ENCODE measurements around the gene CFAP46.
A peak's percentile ranks its signal among the peaks of the same experiment; 100 is the strongest.
"Not testable (repeated sequence)": the region's sequence is repeated elsewhere in the genome, so short reads cannot be mapped to it uniquely, and the experiment has no call there.

Gene CFAP46

DNA sequence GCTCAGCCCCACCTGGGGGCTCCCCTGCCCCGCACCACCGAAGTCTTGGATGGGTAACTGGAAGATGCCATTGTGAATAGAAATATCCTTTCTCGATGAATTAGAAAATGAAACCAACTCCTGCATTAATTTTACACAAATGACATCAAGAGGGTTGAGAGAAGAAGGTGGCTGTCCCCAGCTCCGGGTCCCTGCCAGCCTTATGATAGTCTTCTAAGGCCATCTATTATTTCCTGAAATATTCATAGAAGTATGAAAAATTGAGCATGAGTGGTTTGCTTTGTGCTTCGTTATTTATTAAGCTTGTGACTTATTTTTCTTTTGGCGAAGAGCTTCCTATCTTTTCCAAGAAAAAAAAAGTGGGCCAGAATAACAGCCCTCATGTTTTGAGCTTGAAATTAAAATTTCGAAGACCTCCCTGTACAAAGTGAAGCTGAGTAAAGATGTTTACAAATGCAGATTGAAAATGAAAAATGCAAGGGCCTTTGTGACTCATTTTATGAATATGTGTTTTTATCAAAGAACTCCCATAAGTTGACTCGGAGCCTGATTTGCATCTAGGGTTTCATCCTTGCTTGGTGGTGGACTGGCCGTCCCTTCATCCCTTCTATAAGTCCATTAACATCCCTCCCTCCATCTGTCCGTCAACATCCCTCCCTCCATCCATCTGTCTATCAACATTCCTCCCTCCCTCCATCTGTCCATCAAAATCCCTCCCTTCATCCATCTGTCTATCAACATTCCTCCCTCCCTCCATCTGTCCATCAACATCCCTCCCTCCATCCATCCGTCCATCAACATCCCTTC lies 20.5 kb upstream of the CFAP46 start:
- no peak for DNase-seq (ENCODE audit: low spot score)

DNA sequence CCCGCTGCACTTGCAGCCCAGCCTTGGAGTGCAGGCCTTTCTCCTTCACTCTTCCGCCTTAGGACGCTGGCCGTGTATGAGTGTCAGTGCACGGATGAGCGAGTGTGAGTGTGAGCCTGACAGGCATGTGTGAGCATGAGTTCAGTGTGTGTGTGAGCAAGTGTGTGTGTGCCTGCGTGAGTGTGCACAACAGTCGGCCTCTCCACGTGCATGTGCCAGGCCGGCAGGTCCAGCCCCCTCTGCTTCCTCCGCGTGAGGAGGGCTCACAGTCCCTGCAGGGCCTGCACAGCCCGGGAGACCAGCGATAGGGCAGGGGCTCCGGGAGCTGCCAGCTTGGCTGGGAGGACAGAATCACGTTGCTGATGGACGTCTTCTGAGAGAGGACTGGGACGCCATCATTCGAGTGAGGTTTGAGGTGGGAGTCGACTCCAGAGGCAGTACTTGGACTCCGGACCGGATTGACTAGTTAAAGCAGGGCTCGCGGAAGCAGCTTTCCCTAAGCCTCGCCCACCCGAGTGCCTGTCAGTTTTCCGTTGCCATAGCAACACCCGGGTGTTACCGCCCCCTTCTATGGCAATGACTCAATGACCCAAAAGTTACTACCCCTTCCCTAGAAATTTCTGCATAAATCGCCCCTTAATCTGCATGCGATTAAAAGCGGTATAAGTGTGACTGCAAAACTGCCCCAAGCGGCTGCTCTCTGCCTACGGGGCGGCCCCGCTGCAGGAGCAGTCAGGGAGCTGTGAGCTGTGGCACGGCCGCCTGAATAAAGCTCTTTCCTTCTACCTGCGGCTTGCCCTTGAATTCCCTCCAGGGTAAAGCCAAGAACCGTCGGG lies 19.6 kb upstream of the CFAP46 start:
- DNase-seq (ENCODE audit: low spot score), result peak; percentile 16

DNA sequence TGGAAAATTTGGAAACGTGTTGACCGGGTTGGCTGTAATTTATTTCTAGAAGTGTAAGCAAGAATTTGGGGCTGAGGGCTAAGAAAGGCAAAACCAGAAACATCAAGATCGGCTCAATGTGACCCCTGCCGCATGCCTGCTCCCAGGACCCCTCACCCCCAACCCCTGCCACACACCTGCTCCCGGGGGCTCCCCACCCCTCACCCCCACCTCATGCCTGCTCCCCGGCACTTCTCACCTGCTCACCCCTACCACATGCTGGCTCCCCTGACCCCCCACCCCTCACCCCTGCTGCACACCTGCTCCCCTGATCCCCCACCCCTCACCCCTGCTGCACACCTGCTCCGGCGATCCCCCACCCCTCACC lies 19.0 kb upstream of the CFAP46 start:
- no peak for DNase-seq (ENCODE audit: low spot score)

DNA sequence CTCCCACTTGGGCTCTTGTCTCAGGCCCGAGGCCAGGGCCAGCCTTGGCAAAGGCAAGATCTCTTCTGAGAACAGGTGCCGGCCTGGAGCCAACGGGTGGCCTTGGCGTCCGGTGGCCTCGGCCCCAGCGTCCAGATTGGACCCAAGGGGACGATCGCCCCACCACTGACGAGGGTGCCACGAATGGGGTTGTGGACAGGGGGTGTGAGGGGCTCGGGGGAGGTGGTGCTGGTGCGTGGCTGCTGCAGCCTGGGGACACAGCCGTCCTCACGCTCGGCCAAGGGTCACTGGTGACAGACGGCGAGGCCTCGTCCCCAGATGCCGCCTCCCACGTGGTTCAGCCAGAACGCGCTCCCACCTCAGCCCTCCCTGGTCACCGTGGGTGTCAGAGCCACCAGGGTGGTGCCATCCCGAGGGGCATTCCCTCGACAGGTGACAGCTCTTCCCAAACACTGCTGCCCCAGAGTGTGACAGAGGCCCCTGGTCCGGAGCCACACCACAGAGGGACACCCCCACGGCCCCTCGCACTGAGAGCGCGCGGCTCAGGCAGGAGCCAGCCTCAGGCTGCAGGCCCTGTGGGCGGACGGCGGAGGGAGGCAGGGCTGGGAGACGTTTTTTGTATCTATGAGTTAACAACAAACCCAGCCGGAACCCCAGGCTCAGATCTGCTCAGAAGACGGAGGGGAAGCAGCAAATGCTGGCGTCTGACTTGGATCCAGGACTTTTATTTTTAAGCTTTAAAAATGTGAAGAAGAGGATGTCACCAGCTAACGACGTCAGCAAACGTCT lies 18.5 kb upstream of the CFAP46 start:
- DNase-seq (ENCODE audit: low spot score), result no peak

DNA sequence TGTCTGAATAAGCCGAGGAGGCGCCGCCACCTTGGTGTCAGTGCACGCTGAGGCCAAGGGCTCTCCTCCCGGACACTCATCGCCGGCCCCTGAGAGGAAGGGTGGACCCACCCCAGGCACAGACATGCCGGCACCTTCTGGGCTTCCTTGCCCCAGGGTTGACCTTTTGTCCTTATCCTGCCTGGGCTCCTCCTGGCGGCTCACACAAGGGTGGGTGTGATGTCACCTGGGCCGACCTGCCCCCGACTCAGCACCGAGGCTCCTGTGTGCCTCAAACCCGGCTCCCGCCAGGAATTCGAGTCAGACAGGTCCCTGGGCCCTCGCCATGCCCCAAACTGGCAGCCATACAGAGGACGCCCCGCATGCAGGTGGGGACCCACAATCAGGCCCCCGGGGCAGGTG lies 17.7 kb upstream of the CFAP46 start:
- DNase-seq (ENCODE audit: low spot score), result no peak

DNA sequence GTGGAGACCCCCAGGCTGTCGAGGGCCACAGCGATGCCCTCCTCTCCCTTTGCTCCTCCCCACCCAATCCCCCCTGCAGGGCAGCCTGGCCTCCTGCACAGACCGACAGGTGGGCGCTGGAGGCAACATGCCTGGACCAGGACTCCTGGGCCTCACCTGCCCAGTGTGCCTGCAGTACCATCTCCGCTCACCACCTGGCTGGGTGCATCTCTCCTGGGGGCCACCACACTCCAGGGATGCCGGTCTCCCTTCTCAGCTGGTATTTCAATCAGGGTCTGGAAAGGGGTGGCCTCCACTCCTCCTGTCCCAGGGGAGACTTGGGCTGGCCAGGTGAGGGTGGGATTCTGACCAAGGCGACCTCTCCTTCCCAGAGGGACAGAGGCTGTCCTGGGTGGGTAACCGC lies 17.2 kb upstream of the CFAP46 start:
- DNase-seq (ENCODE audit: low spot score), result no peak

DNA sequence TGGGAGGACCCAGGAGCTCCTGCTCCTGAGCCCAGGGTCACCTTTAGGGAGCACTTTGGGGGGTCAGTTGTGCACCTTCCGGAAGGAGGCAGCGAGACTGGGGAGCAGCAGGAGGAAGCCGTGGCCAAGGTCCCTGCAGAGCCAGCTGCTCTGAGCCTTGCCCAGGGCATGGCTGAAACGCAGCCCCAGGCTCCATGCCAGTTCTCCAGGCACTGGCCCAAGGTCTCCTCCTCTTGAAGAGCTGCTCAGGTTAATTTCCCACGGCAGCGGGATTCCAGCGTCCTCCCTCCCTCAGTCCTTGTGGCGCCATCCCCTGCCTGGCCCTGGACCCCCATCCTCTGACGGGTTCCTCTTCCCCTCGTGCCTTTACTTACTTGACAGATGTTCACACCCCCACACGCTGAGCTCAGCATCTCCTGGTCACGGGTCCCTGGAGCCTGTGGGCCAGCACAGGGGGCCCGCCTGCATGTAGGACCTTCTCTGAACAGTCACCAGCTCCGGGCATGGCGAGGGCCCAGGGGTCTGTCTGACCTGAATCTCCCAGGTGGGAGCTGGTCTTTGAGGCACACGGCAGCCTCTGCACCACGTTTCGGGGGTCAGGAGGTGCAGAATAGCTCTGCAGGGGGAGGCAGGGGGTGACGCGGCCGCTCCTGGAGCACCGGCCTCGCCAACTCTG lies 16.7 kb upstream of the CFAP46 start:
- DNase-seq (ENCODE audit: low spot score), result no peak

DNA sequence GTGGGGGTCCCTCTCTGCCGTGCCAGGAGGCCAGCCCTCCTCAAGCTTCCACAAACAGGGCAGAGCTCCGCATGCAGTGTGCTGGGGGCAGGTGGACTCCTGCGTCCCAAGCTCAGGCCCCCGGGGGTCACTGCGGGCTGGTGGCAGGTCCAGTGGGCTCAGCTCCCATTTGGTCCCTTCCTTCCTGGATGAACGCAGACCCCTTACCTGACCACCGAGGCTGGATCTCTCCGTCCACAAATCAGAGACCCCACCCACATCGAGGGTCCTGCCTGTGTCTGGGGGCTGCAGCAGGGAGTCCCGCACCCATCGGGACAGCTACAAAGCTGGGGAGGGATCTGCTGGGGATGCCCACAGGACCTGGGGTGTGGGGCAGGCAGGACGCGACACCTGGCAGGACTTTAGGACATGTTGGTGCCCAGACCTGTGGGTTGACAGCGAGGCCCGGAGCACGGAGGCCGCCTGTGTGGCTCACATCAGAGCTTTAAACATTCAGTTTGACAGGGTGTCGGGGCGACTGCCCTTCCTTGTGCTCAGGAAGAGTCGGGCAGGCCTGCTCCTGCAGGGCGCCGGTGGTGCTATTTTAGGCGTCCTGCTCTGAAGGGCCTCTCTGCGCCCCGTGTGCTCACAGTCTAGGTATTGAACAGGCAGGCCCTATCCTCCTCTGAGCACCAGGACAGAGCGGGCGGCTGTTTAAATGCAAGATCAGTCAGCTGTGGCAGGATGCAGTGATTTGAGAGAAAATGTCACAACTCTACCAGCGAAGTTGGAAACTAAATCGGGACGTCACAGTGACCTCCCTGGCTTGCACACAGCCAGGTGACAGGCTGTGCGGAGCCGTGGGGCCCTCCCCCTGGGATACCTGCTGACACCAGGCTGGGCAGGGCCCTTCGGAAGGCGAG lies 15.9 kb upstream of the CFAP46 start:
- DNase-seq (ENCODE audit: low spot score), result no peak

DNA sequence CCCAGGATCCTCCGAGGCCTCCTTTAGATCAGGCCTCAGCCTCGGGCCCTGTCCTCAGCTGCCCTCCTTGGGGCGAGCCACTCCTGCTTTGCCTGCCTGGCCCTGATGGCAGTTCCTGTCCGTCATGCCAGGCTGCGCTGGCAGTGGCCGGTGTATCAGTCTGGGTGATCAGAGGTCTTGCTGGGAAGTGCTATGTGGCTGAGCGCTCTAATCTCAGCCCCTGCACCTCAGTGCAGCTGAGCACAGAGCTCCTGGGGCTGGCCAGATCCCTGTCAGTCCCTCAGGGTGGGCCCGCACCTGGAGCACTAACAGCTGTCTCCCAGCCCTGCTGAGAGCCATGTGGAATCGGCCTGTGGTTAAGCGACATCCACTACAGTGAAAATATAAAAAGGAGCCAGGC lies 14.8 kb upstream of the CFAP46 start:
- DNase-seq (ENCODE audit: low spot score), result no peak

DNA sequence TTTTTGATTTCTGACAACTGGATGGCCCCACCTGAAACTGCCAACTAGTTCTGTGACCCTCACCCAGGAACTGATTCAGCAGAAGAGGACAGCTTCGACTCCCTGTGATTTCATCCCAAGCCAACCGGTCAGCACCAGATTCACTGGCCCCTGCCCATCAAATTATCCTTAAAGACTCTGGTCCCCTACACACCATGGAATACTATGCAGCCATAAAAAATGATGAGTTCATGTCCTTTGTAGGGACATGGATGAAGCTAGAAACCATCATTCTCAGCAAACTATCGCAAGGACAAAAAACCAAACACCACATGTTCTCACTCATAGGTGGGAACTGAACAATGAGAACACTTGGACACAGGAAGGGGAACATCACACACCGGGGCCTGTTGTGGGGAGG lies 13.9 kb upstream of the CFAP46 start:
- DNase-seq (ENCODE audit: low spot score), result not testable (repeated sequence)

DNA sequence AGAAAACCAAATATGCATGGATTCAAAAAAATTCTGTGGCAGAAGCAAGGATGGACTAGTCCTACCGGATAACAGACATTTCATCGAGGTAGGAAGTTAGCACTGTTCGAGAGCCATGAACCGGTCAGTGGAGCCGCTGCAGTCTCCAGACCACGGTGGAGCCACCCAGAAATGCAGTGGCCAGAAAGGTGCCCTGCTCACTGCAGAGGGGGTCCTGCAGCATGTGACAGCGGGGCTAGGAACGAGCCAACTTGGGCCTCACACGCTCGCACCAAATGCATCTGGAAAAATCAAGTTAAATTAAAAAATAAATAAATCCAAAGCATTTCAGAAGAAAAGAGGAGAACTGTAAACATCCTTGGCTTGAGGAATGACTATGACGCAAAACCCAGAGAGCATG lies 13.1 kb upstream of the CFAP46 start:
- no peak for DNase-seq (ENCODE audit: low spot score)

DNA sequence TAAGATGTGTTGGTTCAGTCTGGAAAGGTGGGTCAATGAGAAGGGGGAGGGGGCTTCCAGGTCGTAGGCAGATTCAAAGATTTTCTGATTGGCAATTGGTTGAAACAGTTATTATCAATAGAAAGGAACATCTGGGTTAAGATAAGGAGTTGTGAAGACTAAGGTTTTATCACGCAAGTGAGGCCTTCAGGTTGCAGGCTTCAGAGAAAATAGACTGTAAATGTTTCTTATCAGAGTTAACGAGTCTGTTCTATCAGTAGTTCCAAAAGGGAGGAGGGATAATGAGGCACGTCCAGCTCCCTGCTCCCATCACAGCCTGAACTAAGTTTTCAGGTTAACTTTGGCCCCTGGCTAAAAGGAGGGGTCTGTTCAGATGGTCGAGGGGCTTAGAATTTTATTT lies 11.1 kb upstream of the CFAP46 start:
- no peak for DNase-seq (ENCODE audit: low spot score)

DNA sequence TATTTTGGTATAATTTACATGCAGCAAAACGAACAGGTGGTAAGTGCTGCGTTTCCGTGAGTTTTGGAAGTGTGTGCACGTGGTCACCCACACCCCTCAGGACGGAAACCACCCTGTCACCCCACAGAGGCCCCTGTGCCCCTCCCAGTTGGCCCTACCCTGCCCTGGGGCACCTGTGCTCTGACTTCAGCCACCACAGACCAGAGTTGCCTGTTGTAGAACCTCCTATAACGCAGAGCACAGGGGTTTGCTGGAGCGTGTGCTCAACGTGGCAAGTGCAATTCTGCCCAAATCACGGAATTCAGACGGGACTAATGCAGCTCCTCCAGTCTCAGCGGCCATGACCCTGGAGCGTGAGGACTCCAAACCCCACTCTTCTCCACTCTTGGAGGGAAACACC lies 9.6 kb upstream of the CFAP46 start:
- no peak for DNase-seq (ENCODE audit: low spot score)

DNA sequence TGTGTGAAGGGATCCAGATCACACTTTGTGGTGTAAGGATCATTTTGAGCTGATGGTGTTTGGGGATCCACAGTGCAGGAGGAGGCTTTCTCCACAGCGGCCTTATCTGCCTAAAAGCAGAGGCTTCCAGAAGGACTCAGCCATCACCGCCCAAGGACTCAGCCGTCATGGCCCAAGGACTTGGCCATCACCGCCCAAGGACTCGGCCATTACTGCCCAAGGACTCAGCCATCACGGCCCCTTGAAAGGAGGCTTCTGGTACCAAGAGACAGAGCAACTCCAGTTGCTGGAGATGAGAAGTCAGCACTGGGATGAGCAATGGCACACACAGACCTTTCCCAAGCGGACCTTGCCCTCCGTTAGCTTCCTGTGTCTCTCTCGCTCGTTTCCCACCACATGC lies 6.0 kb upstream of the CFAP46 start:
- no peak for DNase-seq (ENCODE audit: low spot score)

DNA sequence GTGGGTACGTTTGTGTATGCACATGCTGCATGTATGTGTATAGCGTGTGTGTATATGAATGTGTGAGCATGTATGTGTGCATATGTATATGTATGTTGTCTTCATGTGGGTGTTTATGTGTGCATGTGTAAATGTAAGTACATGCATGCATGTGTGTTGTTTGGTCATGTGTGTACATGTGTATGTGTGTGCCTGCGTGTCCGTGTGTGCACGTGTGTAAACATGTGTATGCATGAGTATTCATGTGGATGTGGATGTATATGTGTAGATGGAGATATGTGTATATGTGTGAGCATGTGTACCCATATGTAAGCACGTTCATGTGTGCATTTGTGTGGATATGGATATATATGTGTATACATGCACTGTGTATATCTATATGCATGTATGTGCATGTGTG lies 5.5 kb upstream of the CFAP46 start:
- DNase-seq (ENCODE audit: low spot score), result no peak

DNA sequence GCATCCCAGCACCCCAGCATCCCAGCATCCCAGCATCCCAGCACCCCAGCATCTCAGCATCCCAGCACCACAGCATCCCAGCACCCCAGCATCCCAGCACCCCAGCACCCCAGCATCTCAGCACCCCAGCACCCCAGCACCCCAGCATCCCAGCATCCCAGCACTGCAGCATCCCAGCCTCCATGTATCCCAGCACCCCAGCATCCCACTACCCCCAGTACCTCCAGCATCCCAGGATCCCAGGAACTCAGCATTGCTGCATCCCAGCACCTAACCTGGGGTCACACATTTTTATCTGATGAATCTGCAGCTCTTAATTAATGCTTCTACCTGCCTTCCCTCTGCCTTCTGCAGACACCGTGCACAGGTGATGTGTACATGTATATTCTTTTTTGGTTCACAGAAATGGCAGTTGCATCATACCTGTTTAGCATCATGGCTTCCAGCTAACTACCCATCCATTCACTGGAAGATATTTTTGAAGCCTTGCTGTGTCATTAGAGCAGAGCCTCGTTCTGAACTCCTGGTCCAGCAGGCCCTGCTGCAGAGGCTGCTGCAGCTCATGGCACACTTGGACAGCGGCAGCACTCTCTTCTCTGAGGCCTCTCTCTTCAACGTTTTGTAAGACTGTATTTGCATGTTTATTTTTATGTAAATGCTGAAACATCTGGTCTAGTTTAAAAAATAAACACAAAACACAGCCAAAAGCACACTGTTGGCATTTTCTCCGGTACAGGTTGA lies 4.6 kb upstream of the CFAP46 start:
- DNase-seq (ENCODE audit: low spot score), result no peak

DNA sequence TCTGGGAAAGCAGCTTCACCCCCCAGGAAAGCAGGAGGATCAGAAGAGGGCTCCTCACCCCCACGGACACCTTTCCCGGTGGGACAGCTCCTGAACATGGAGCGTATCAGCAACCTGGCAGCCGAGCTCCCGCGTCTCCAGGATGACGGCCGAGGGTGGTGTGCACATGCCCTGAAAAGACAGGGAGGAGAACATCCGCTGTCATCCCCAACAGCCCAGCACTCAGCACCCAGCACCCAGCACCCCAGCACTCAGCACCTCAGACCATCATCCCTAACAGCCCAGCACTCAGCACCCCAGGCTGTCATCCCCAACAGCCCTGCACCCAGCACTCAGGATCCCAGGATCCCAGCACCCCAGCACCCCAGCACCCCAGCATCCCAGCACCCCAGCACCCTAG lies 3.9 kb upstream of the CFAP46 start:
- no peak for DNase-seq (ENCODE audit: low spot score)

DNA sequence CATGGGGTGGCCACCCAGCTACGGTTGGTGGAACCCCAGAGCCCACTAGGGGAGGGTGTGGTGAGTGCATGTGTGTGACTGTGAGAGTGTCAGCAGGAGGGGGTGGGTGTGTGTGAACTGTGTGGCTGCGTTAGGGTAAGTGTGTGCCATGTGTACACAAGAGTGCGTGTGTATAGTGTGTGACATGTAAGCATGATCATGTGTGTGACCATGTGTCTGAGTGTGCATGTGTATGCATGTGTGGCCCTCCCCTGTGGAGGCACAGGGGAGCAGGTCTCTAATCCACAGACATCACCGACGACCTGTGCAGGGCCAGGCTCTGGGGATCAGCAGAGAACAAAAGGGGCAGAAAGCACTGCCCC lies 3.5 kb upstream of the CFAP46 start:
- no peak for DNase-seq (ENCODE audit: low spot score)

DNA sequence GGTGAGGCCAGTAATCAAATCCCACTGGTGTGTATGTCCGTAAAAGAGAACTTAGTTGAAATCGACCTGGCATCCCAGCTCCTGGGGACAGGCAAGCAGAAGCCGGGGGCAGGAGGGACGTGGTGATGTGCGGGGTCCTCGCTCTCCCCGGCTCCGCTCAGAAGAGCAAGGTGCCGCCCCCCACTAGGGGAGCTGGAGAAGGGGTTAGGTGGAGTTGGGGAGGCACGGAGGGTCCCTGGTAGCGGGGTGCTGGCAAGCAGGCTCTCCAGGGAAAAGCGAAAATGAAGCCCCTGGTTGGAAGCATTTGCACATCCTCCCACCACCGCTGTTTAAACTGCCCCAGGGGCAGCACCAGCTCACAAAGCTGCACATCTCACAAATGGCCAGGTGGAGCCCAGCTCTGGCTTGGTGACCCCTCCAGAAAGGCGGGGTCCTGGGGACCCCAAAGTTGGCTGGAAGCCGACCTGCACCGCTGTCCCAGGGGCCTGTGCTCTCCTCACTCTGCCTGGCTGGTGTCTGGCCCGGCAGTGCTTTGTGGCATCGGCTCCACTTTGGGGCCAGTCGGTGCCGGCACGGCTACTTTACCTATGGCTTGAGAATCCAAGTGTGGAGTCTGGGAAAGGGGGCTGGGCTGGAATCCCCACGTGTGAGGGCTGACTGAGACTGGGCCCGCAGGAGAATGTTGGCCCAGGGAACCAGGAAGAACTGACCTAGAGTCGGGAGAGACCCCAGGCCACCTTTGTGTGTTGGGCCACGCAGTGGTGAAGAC lies 2.9 kb upstream of the CFAP46 start:
- no peak for DNase-seq (ENCODE audit: low spot score)

DNA sequence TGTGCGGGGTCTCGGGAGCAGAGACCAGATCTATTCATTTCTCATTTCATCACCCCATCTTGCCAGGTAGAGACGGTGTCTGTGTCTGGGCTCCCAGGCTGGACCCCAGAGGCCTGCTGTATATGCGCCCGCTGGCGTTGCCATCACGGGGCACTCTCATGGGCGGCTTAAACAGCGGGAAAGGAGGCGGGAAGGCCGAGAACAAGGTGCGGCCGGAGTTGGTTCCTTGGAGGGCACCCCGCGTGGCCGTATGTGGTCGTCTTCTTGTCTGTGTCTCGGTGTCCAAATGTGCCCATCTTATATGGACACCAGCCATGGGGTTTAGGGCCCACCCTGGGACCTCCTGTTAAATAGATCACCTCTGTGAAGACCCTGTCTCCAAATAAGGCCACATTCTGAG lies 2.1 kb upstream of the CFAP46 start:
- DNase-seq (ENCODE audit: low spot score), result no peak

Measured in SW480 (cell line).